GM06990 (cell line): ENCODE results near the gene SGO2.

Source experiments
- DNase-seq: peaks from one replicate; pipeline ENCODE4 v3.0.0-alpha.2; 2011; ENCODE audit not compliant: insufficient read length; ENCODE audit errors: extremely low read depth
- H3K27me3 ChIP-seq: replicated peaks from 2 replicates; pipeline ENCODE4 v1.6.0; 2011; ENCODE audit warnings: low read length; ENCODE audit not compliant: control insufficient read depth, insufficient read depth
- H3K36me3 ChIP-seq: 2 replicates; pipeline ENCODE4 v1.5.1; 2011; ENCODE audit warnings: low read length; ENCODE audit not compliant: control insufficient read depth, insufficient read depth
- H3K4me3 ChIP-seq: replicated peaks from 2 replicates; pipeline ENCODE4 v1.5.1; 2011; ENCODE audit warnings: low read depth, mild to moderate bottlenecking, control low read depth, low read length
- CTCF ChIP-seq: IDR thresholded peaks from 2 replicates; pipeline ENCODE4 v1.5.1; 2011; ENCODE audit warnings: low read length, control low read depth, mild to moderate bottlenecking, inconsistent platforms; ENCODE audit not compliant: insufficient read depth, poor library complexity, severe bottlenecking

The SGO2 gene

GRCh38 chr2:200483729-200484198 is 42.2 kb upstream of the SGO2 start:
- no peak for DNase-seq
- TF ChIP-seq CTCF = peak; percentile 79
- no peak overlapping the region for H3K4me3 ChIP-seq

GRCh38 chr2:200484934-200485333 is 41.1 kb upstream of the SGO2 start:
- no peak for TF ChIP-seq CTCF
- Histone ChIP-seq H3K4me3 (no peak overlapping the region), H3K27me3 (no peaks in the 10 kb centered on the region), H3K36me3 (peaks cover 1% of the 10 kb centered on the region; the same call in 1 of the 2 replicates)
- DNase-seq = no peak

More at GRCh38 chr2:200483729-200484198, 42.2 kb upstream of the SGO2 start:
- H3K36me3 ChIP-seq = no peaks in the 10 kb centered on the region
- H3K27me3 ChIP-seq = no peaks in the 10 kb centered on the region

- H3K36me3 ChIP-seq = peaks cover 5% of the 10 kb centered on the region
Observed at GRCh38 chr2:200486529-200486928, 39.5 kb upstream of the SGO2 start.

GRCh38 chr2:200488169-200488568 is 37.8 kb upstream of the SGO2 start:
- no peak for TF ChIP-seq CTCF
- Histone ChIP-seq H3K4me3 (no peak overlapping the region), H3K27me3 (no peaks in the 10 kb centered on the region), H3K36me3 (peaks cover 7% of the 10 kb centered on the region)
- no peak for DNase-seq

More at GRCh38 chr2:200486529-200486928, 39.5 kb upstream of the SGO2 start:
- no peak for DNase-seq
- Histone ChIP-seq H3K27me3 (no peaks in the 10 kb centered on the region), H3K4me3 (no peak overlapping the region)
- TF ChIP-seq CTCF = no peak

GRCh38 chr2:200490001-200490400 is 36.0 kb upstream of the SGO2 start:
- peaks cover 7% of the 10 kb centered on the region for H3K36me3 ChIP-seq
- no peak overlapping the region for H3K4me3 ChIP-seq
- DNase-seq = no peak
- TF ChIP-seq CTCF = no peak
- no peaks in the 10 kb centered on the region for H3K27me3 ChIP-seq

GRCh38 chr2:200492656-200493055 is 33.4 kb upstream of the SGO2 start:
- no peak for TF ChIP-seq CTCF
- H3K27me3 ChIP-seq = no peaks in the 10 kb centered on the region
- peaks cover 7% of the 10 kb centered on the region for H3K36me3 ChIP-seq
- H3K4me3 ChIP-seq = no peak overlapping the region
- DNase-seq = no peak
